PC-3 (cell line): ENCODE data around the gene TSHZ2.

Experiments
- EZH2 ChIP-seq: fragments of 300-600 bp; sonication (generic); IDR thresholded peaks from one replicate; pipeline ENCODE4 v1.6.1; 2017; ENCODE audit warnings: antibody characterized with exemption, mild to moderate bottlenecking, low read length; ENCODE audit not compliant: unreplicated experiment
- EZH2phosphoT487 ChIP-seq: fragments of 300-600 bp; sonication (generic); IDR thresholded peaks from 2 replicates; pipeline ENCODE4 v1.6.1; 2018; ENCODE audit warnings: mild to moderate bottlenecking, antibody characterized with exemption, low read length, borderline replicate concordance
- TF ChIP-seq, protein P1 (sequence below): fragments of 300-600 bp; sonication (generic); conservative IDR thresholded peaks from 2 replicates; pipeline ENCODE4 v1.5.1; 2017; ENCODE audit warnings: antibody characterized with exemption, low read depth, mild to moderate bottlenecking, low read length

DNA sequence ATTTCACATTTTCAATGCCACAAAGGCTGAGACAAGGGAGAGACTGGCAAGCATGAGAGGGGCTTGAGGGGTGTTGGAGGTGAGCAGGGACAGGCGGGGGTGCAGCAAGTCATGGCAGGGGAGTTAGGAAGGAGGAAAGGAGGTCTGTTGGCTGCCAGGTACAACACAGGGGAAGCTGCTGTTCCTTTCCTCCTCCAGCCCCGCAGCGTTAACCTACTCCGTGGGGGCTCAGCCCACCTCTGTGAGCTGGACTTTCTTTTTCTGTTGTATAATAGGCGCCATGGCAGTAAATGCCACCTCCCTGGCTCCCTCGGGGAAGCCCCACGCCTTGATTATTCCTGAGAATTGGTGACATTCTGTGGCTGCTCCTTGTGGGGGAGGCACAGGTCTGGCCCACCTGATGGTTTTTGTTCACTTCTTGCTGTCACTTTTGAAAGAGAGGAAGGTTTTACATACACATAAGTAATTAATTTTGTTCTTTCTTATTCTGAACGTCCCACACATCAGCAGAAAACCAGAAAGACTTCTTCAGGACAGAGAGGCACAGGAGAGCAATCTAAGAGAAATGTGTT, 293.2 kb downstream of the TSHZ2 start:
- TF ChIP-seq, protein P1, sequence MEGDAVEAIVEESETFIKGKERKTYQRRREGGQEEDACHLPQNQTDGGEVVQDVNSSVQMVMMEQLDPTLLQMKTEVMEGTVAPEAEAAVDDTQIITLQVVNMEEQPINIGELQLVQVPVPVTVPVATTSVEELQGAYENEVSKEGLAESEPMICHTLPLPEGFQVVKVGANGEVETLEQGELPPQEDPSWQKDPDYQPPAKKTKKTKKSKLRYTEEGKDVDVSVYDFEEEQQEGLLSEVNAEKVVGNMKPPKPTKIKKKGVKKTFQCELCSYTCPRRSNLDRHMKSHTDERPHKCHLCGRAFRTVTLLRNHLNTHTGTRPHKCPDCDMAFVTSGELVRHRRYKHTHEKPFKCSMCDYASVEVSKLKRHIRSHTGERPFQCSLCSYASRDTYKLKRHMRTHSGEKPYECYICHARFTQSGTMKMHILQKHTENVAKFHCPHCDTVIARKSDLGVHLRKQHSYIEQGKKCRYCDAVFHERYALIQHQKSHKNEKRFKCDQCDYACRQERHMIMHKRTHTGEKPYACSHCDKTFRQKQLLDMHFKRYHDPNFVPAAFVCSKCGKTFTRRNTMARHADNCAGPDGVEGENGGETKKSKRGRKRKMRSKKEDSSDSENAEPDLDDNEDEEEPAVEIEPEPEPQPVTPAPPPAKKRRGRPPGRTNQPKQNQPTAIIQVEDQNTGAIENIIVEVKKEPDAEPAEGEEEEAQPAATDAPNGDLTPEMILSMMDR, result no peak
- TF ChIP-seq EZH2 (no peak), EZH2phosphoT487 (no peak)
